ENCODE results near the gene C19orf25.

DNA sequence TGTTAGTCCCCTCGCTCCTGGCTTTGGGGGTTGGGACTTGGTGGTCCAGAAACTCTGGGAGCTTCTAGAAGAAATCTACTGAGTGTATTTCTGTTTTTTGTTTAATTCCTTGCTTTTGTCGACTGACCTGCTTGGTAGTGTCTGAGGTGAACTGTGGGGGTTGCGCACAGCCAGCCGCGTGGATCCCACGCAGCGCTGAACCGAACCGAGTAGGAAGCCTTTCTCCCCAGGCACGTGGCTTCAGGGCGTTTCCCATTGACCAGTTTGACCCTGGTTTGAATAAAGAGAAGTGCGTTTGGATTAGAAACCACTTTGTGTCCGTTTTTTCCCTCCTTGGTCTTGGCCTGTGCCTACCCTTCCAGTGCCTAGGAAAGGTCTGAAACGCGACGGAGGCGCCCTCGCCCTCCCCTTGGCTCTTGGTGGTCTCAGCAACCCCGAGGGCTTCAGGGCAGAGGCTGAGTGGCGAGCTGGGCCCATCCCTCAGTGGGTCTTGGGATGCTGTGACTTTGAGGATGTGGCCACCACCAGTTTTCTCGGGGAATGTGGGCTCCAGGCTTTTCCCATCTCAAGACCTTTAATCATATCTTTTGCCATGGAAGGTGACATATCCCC, 43.5 kb downstream of the C19orf25 start:
- TF ChIP-seq, protein P1, sequence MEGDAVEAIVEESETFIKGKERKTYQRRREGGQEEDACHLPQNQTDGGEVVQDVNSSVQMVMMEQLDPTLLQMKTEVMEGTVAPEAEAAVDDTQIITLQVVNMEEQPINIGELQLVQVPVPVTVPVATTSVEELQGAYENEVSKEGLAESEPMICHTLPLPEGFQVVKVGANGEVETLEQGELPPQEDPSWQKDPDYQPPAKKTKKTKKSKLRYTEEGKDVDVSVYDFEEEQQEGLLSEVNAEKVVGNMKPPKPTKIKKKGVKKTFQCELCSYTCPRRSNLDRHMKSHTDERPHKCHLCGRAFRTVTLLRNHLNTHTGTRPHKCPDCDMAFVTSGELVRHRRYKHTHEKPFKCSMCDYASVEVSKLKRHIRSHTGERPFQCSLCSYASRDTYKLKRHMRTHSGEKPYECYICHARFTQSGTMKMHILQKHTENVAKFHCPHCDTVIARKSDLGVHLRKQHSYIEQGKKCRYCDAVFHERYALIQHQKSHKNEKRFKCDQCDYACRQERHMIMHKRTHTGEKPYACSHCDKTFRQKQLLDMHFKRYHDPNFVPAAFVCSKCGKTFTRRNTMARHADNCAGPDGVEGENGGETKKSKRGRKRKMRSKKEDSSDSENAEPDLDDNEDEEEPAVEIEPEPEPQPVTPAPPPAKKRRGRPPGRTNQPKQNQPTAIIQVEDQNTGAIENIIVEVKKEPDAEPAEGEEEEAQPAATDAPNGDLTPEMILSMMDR (IDR thresholded peaks at IDR 0.05; ENCODE audit: low read depth, low read length): no peak
- TF ChIP-seq MYC (IDR thresholded peaks at IDR 0.05; ENCODE audit: low read depth, low read length): no peak
- TF ChIP-seq POLR2A (IDR thresholded peaks at IDR 0.05; ENCODE audit: extremely low read depth, insufficient read length): no peak

Data from NB4 (cell line).